ENCODE results near the gene DGKH. TPM values are rescaled to one million over a fixed set of nuclear protein-coding genes. Genes with fewer than 3 reads are reported as not detected.

Gene DGKH
- total RNA-seq, 4 donors from 2014 or later: 15.0 to 20.8 (median 17.1) TPM

DNA sequence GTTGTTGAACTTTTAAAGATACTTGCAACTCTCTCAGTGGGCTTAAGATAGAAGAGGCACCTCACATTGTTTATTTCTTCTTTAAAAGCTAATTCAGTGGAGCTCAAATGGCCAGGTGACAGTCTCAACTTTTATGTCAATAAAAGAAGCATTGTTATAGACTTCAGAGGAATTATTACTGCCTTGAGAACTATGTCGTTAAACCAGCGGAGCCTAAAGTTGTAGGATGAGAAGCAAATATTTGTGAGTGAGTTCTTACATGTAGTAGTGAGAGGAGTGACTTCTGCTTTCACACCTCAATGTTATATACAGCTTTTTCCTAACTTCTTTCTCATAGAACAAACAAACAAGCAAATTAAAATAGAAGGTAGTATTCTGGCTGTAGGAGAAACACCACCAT is 31.2 kb upstream of the DGKH start:
- no peak overlapping the region for H3K27ac ChIP-seq (replicated peaks in 1 of 4)
- H3K4me1 ChIP-seq: no peaks in the 10 kb centered on the region
- no peak for TF ChIP-seq EP300 (IDR thresholded peaks at IDR 0.05)
- TF ChIP-seq POLR2A (IDR thresholded peaks at IDR 0.05; ENCODE audit: low read depth): no peak
- TF ChIP-seq POLR2AphosphoS5 (IDR thresholded peaks at IDR 0.05): no peak
- TF ChIP-seq, protein P1, sequence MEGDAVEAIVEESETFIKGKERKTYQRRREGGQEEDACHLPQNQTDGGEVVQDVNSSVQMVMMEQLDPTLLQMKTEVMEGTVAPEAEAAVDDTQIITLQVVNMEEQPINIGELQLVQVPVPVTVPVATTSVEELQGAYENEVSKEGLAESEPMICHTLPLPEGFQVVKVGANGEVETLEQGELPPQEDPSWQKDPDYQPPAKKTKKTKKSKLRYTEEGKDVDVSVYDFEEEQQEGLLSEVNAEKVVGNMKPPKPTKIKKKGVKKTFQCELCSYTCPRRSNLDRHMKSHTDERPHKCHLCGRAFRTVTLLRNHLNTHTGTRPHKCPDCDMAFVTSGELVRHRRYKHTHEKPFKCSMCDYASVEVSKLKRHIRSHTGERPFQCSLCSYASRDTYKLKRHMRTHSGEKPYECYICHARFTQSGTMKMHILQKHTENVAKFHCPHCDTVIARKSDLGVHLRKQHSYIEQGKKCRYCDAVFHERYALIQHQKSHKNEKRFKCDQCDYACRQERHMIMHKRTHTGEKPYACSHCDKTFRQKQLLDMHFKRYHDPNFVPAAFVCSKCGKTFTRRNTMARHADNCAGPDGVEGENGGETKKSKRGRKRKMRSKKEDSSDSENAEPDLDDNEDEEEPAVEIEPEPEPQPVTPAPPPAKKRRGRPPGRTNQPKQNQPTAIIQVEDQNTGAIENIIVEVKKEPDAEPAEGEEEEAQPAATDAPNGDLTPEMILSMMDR (IDR thresholded peaks at IDR 0.05): no peak
- no peaks in the 10 kb centered on the region for H3K9me3 ChIP-seq
- intact Hi-C loops (cut with DNase I): no loop called here
- no peaks in the 10 kb centered on the region for H3K36me3 ChIP-seq
- no peak overlapping the region for H3K4me3 ChIP-seq
- 72% methylated on average over 2 of the region's 2 CpGs for WGBS
- no peak for DNase-seq (ENCODE audit: extremely low spot score)
- H3K27me3 ChIP-seq: no peaks in the 10 kb centered on the region

DNA sequence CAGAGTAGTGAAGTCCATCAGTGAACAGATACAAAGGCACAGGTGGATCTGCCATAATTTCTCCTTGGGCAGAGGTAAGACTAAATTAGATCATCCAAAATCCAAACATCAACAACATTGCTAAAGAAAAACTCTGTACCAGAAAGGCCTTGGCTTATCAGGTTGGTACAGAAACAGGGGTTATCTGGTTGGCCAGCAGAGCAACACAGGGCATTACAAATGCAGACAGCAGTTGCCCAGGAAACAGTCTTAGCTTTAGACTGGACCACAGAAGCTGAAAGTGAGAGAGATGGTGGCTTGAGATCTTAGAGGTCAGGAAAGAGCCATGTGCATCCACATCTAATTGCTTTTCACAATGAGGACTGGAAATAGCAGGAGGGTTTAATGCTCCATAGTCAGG is 26.6 kb upstream of the DGKH start:
- Histone ChIP-seq H3K4me3 (no peak overlapping the region), H3K27me3 (no peaks in the 10 kb centered on the region), H3K36me3 (no peaks in the 10 kb centered on the region), H3K4me1 (no peaks in the 10 kb centered on the region), H3K9me3 (no peaks in the 10 kb centered on the region), H3K27ac (replicated peaks in 1 of 4) (no peak overlapping the region)
- intact Hi-C loops (cut with DNase I): no loop called here
- no peak for TF ChIP-seq POLR2A (IDR thresholded peaks at IDR 0.05; ENCODE audit: low read depth)
- TF ChIP-seq, protein P1 (IDR thresholded peaks at IDR 0.05): no peak
- no peak for TF ChIP-seq POLR2AphosphoS5 (IDR thresholded peaks at IDR 0.05)
- TF ChIP-seq EP300 (IDR thresholded peaks at IDR 0.05): no peak
- no peak for DNase-seq (ENCODE audit: extremely low spot score)

DNA sequence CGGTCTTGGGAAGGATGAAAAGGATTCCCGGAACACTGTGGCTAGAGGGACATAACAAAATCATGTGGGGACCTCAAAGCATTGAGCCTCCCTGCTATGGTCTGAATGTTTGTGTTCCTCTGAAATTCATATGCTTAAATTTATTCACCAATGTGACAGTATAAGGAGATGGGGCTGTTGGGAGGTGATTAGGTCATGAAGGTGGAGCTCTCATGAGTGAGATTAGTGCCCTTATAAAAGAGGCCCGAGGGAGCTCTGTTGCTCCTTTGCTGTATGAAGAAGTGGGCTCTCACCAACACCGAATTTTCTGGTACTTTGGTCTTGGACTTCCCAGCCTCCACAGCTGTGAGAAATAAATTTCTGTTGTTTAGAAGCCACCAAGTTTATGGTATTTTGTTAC is 26.1 kb upstream of the DGKH start:
- WGBS: 93% methylated on average over 4 of the region's 4 CpGs

DNA sequence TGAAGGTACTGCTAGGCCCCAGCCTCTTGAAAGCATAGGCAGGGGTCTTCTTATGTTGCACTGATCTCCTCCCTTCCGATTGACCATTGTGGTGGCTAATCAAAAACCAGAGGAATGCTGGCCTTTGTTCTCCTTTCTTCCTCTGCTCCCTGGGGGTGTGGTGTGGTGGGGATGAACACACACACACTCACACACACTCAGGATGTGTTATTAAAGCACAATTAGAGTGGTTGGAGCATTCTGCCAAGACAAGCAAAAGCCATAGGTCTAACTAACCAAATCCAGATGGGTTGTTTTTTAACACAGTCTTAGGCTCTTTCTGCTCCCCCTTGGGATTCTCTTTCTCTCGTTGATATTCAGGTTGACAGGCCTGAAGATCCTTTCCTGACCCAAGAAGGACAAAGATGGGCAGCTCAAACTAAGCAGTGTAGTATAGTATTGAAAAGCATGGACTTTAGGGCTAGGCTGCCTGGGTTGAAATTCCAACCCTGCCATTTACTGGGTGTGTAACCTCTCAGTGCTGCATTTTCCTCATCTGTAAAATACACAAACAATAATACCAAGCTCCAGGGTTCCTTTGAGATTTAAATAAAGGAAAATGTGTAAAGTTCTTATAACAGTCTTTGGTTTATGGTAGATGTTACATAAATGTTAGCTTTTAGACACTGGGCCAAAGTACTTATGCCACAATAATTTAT is 25.5 kb upstream of the DGKH start:
- intact Hi-C loops (cut with DNase I): no loop called here

More for the DNA sequence above, 26.1 kb upstream of the DGKH start:
- H3K27ac ChIP-seq (replicated peaks in 1 of 4): no peak overlapping the region
- no peaks in the 10 kb centered on the region for H3K9me3 ChIP-seq
- TF ChIP-seq POLR2A (IDR thresholded peaks at IDR 0.05; ENCODE audit: low read depth) (no peak), POLR2AphosphoS5 (IDR thresholded peaks at IDR 0.05) (no peak), EP300 (IDR thresholded peaks at IDR 0.05) (no peak)
- TF ChIP-seq, protein P1 (IDR thresholded peaks at IDR 0.05): no peak
- DNase-seq (ENCODE audit: extremely low spot score): peak; percentile 81
- H3K27me3 ChIP-seq: no peaks in the 10 kb centered on the region
- H3K4me3 ChIP-seq: no peak overlapping the region
- intact Hi-C loops (cut with DNase I): no loop called here
- H3K36me3 ChIP-seq: no peaks in the 10 kb centered on the region
- H3K4me1 ChIP-seq: no peaks in the 10 kb centered on the region

DNA sequence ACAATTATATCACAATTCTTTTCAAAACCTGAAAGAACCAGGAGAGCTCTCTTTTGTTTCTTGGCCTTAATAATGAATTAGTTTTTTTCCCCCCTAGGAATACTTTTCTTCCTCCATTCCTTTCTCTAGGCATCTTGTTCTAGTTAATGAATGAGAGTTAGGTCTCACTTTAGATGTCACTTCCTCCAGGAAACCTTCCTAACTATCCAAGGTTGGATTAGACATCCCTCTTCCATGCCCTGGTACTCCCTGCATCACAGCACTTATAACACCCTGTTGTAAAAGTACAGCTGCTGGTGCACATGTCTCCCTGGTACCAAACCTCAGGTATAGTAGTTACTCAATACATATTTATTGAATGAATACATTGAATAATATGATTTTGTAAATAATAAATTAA is 21.2 kb upstream of the DGKH start:
- Histone ChIP-seq H3K4me3 (no peak overlapping the region), H3K9me3 (no peaks in the 10 kb centered on the region), H3K4me1 (no peaks in the 10 kb centered on the region), H3K27ac (replicated peaks in 1 of 4) (no peak overlapping the region), H3K27me3 (no peaks in the 10 kb centered on the region), H3K36me3 (no peaks in the 10 kb centered on the region)
- DNase-seq (ENCODE audit: extremely low spot score): no peak
- intact Hi-C loops (cut with DNase I): no loop called here
- TF ChIP-seq EP300 (IDR thresholded peaks at IDR 0.05) (no peak), POLR2A (IDR thresholded peaks at IDR 0.05; ENCODE audit: low read depth) (no peak)
- TF ChIP-seq, protein P1 (IDR thresholded peaks at IDR 0.05): no peak

More for the DNA sequence above, 25.5 kb upstream of the DGKH start:
- Histone ChIP-seq H3K36me3 (no peaks in the 10 kb centered on the region), H3K27ac (replicated peaks in 1 of 4) (no peak overlapping the region), H3K27me3 (no peaks in the 10 kb centered on the region), H3K4me3 (no peak overlapping the region), H3K9me3 (no peaks in the 10 kb centered on the region), H3K4me1 (no peaks in the 10 kb centered on the region)
- no peak for DNase-seq (ENCODE audit: extremely low spot score)
- no peak for TF ChIP-seq POLR2A (IDR thresholded peaks at IDR 0.05; ENCODE audit: low read depth)
- TF ChIP-seq EP300 (IDR thresholded peaks at IDR 0.05): no peak
- no peak for TF ChIP-seq POLR2AphosphoS5 (IDR thresholded peaks at IDR 0.05)
- WGBS: 75% methylated on average over 1 of the region's 2 CpGs

All from esophagus muscularis mucosa (tissue), 4 donors.